RKO (cell line): ENCODE measurements around the gene DIP2A.
"Not testable (repeated sequence)": the region's sequence is repeated elsewhere in the genome, so short reads cannot be mapped to it uniquely, and the experiment has no call there.

Experiments
- DNase-seq: peaks from one replicate; pipeline ENCODE4 v3.0.0-alpha.2; 2016; ENCODE audit warnings: low spot score

The DIP2A gene

GRCh38 chr21:46426313-46427046 lies 32.2 kb upstream of the DIP2A start:
- DNase-seq: no peak

DNA sequence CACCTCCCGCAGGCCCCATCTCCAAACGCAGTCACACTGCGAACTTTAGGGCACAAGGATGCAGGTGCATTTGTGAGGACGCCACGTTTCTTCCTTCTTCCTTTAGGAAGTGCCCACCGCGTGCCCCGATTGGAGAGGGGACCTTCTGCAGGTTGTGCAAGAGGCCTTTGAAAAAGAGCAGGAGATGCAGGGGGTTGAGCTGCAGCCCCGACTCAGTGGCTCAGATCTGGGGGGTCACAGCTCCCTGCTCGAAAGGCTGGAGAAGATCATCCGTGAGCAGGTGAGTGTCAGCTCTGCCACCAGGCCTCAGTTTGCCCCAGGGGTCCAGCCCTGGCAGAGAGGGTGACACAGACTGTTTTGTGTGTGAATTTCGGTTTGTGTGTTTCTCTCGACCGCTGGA lies 31.2 kb upstream of the DIP2A start:
- DNase-seq: no peak

DNA sequence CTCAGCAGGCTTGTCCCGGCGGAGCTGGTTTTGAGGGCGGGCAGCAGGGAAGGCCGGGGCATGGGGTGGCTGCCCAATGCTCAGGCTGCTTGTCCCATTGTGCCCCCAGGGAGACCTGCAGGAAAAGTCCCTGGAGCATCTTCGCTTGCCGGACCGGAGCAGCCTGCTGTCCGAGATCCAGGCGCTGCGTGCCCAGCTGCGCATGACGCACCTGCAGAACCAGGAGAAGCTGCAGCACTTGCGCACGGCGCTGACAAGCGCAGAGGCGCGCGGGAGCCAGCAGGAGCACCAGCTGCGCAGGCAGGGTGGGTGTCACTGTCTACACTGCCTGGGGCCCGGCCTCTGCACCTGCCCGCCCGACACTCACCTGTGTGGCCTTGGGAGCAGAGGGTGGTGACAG lies 30.4 kb upstream of the DIP2A start:
- DNase-seq: no peak

DNA sequence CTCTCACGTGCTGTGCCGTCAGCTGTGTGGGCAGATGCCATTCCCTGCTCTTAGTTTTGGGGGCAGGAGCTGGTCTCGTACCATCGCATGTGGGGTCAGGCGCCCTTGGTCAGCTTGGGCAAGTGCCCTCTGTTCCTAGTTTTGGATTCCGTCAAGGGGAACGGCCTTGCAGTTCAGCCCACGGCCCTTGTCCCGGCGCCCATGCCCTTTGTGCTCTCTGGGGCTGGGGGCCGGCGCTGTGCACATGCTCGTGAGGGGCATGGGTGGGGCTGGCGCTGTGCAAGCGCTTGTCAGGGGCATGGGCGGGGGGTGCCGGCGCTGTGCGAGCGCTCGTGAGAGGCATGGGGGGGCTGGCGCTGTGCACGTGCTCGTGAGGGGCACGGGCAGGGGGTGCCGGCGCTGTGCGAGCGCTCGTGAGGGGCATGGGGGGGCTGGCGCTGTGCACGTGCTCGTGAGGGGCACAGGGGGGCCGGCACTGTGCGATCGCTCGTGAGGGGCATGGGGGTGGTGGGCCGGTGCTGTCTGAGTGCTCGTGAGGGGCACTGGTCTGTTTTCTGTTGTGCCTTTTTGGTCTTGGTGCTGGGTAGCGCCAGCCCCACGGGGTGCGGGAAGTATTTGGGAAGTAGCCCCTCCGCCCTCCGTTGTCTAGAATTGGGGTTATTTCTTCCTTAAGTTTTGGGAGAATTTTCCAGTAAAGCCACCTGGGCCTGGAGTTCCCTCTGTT lies 29.5 kb upstream of the DIP2A start:
- DNase-seq: no peak

GRCh38 chr21:46429754-46430681 lies 28.7 kb upstream of the DIP2A start:
- no peak for DNase-seq

- no peak for DNase-seq
Measured at GRCh38 chr21:46431448-46431847, 27.2 kb upstream of the DIP2A start.

- no peak for DNase-seq
Measured at GRCh38 chr21:46431884-46432488, 26.7 kb upstream of the DIP2A start.

GRCh38 chr21:46433116-46433515 lies 25.6 kb upstream of the DIP2A start:
- not testable (repeated sequence) for DNase-seq

DNA sequence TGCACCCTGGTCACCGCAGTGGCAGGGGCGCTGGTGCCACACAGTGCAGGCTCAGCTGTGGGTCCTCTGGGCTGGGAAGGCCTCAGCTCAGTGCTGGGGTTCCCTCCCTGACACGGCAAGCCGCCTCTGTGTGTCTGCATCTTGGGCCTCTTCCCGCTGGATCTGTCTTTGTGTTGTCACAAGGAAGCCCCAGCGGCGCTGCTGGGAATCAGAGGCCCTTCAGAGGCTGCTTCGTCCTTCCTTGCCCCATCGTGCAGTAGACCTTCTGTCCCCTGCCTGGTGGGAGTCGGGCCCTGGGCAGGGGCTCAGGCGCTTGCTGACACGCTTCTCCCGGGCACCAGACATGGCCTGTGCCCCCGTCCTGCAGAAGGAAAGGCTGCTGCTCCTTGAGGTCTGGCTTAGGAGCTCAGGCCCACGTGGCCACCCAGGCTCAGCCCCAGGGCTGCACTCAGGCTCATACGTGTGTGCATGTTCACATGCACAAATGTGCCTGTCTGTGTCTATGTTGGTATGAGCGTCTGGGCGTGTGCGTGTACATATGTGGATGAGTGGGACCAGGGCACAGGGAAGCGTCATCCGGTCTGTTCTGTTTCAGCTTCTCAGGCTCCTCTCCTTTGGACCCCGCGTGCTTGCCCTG lies 24.3 kb upstream of the DIP2A start:
- DNase-seq: no peak

- DNase-seq: no peak
Measured at GRCh38 chr21:46435786-46436227, 22.9 kb upstream of the DIP2A start.

DNA sequence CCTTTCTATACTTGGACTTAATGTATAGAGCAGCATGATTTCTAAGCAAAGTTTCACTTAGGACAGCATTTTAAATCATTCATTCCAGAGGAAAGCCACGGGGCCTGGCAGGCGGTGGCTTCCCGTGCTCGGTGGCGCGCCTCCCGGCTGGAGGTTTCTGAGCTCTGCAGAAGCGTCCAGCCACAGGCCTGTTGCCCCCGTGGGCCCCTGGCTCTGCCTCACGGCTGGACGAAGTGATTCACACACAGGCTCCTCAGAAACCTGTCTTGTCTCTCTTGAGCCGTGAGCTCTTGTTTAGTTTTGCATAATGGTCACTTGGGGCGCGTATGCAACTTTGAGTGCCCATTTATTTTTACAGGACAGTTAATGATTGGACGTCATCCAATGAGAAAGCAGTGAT lies 22.1 kb upstream of the DIP2A start:
- DNase-seq: no peak

- DNase-seq: no peak
Measured at GRCh38 chr21:46437096-46437498, 21.6 kb upstream of the DIP2A start.

DNA sequence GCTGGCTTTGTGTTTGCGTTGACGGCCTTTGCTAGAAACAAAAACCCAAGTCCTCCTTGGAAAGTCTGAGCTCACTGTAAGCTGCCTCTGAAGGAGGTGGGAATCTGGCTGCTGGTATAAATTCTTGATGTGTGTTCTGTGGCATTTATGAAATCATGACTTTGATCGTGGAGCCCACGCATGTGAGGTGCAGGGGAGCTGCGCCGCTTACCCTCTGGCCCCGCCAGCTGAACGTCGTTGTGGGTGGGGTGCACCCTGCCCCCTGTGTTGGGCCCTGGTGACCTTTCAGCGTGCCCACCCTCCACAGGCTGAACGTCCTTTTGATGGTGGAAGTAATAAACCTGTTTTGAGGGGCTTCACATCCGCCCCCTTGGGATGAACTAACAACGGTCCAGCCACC lies 21.2 kb upstream of the DIP2A start:
- DNase-seq: no peak

- no peak for DNase-seq
Measured at GRCh38 chr21:46438241-46438640, 20.4 kb upstream of the DIP2A start.

- DNase-seq: no peak
Measured at GRCh38 chr21:46439906-46440305, 18.8 kb upstream of the DIP2A start.

DNA sequence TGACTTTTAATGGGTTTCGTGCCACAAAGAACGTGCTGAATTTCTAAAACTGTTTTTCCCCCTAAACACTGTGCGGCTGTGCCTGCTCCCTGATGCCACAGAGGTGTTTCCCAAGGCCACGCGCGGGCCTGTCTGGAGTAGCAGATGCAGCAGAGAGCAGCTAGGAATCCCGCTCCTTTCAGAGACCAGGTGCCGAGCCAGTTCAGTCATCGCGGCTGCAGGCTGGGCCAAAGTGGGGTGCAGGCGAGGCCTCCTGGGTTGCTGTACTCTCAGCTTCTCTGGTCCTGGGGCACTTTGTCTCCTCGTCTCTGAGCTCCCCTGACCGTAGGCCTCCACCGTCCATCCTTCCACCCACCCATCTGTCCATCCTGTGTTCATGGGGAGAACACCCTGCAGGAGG lies 17.4 kb upstream of the DIP2A start:
- DNase-seq: no peak

DNA sequence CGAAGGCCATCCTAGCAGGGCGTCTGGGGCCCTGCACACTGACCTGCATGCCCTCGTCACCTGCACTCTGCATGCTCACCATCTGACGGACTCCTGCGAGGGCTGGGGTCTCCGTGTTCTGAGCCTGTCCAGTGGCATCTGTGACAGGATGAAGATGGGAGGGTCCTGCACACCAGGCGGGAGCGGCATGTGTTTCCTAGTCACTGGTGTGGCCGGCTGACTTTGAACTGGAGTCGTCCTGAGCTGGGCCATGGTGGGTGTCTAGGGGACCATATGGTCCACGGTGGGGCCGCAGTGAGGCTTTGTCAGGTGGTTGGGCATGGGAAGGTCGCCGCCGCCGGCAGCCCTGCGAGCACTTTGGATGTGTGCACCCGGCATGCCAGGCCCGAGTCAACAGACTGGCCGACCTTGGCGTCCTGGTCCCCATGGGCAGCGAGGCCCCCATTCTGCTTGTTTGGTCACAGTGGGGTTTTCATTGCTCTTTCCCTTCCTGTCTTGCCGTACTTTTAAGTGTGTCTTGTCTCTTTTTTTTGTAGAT lies 16.7 kb upstream of the DIP2A start:
- no peak for DNase-seq

GRCh38 chr21:46442938-46443337 lies 15.8 kb upstream of the DIP2A start:
- DNase-seq: no peak

DNA sequence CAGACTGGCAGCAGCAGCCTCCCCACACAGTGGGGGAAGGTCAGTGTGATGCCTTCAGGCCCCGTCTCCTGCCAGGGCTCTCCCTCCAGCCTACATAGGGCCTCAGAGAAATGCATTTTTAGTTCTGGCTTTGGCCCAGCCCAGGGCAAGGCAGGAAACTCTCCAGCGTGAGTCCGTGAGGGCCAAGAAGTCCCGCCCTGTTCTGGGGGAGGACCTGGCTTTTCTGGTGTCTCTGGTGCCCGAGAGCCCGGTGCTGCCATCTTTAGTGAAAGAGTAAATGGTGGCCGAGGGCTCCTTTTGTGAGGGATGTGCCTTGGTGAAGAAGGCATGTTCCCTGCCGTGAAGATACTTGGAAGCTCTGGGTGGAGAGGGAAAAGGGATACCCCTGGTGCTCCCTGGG lies 14.8 kb upstream of the DIP2A start:
- no peak for DNase-seq

GRCh38 chr21:46448108-46448507 lies 10.6 kb upstream of the DIP2A start:
- DNase-seq: no peak

DNA sequence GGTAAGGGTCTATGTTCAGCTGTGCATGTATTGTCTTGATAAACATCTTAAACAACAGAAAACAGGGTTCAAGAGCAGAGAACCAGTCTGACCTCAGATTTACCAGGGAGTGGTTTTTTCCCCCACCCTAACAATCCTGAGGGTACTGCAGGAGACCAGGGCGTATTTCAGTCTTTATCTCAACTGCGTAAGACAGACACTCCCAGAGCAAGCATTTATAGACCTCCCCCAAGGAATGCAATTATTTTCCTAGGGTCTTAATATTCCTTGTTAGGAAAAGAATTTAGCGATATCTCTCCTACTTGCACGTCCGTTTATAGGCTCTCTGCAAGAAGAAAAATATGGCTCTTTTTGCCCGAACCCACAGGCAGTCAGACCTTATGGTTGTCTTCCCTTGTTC lies 9.8 kb upstream of the DIP2A start:
- not testable (repeated sequence) for DNase-seq
